Activated naive CD8-positive, alpha-beta T cell treated with anti-CD3 and anti-CD28 coated beads for 36 hours (primary cell): Measurements from ENCODE around the gene TRIM22. TPM values are rescaled to one million over a fixed set of nuclear protein-coding genes. Genes with fewer than 3 reads are reported as not detected.
"Not testable (repeated sequence)": the region's sequence is repeated elsewhere in the genome, so short reads cannot be mapped to it uniquely, and the experiment has no call there.

Source experiments
- DNase-seq: peaks from one replicate; pipeline ENCODE4 v3.0.0; 2021
- H3K27ac Mint-ChIP-seq: one replicate; pipeline ENCODE4 v1.8.0; 2022; ENCODE audit warnings: mild to moderate bottlenecking, moderate library complexity, mixed read lengths
- H3K27me3 Mint-ChIP-seq: one replicate; pipeline ENCODE4 v1.8.0; 2022; ENCODE audit warnings: mild to moderate bottlenecking, mixed read lengths
- H3K36me3 Mint-ChIP-seq: one replicate; pipeline ENCODE4 v1.8.0; 2021; ENCODE audit warnings: mild to moderate bottlenecking, mixed read lengths
- H3K4me1 Mint-ChIP-seq: one replicate; pipeline ENCODE4 v1.8.0; 2021; ENCODE audit warnings: mixed read lengths
- H3K4me3 Mint-ChIP-seq: one replicate; pipeline ENCODE4 v1.8.0; 2022; ENCODE audit warnings: mild to moderate bottlenecking, moderate library complexity, mixed read lengths
- H3K9me3 Mint-ChIP-seq: one replicate; pipeline ENCODE4 v1.8.0; 2022; ENCODE audit warnings: mixed read lengths
- total RNA-seq, 2 experiments: library from RNA; stranded (reverse); gene quantifications; one replicate each; pipeline ENCODE4 v1.2.3, GENCODE V29; 2021

The TRIM22 gene
- total RNA-seq, 2 experiments from 2014 or later = 141 to 143 TPM

GRCh38 chr11:5684036-5684645 lies 5.4 kb upstream of the TRIM22 start:
- H3K9me3 Mint-ChIP-seq = peaks cover 3% of the 10 kb centered on the region
- DNase-seq = no peak
- H3K36me3 Mint-ChIP-seq = peaks cover 16% of the 10 kb centered on the region
- H3K27ac Mint-ChIP-seq = peak overlapping the region; percentile 99
- peak overlapping the region; percentile 87 for H3K4me3 Mint-ChIP-seq
- no peaks in the 10 kb centered on the region for H3K27me3 Mint-ChIP-seq
- peaks cover 39% of the 10 kb centered on the region for H3K4me1 Mint-ChIP-seq

GRCh38 chr11:5684646-5685362 lies 4.8 kb upstream of the TRIM22 start, which contains the start of gene TRIM5:
TRIM5 (minus strand) TSS chr11:5685074; CDS start chr11:5680177, 4,897 bp downstream.
- H3K9me3 Mint-ChIP-seq = peaks cover 3% of the 10 kb centered on the region
- DNase-seq = peak; percentile 81
- peak within 1 kb of the TSS; percentile 87 for H3K4me3 Mint-ChIP-seq
- H3K27ac Mint-ChIP-seq = peak within 1 kb of the TSS; percentile 99
- no peaks in the 10 kb centered on the region for H3K27me3 Mint-ChIP-seq
- peaks cover 39% of the 10 kb centered on the region for H3K4me1 Mint-ChIP-seq
- peaks cover 13% of the 10 kb centered on the region for H3K36me3 Mint-ChIP-seq

GRCh38 chr11:5686426-5686825 lies 3.2 kb upstream of the TRIM22 start:
- H3K9me3 Mint-ChIP-seq = peaks cover 3% of the 10 kb centered on the region
- no peak for DNase-seq
- no peak overlapping the region for H3K4me3 Mint-ChIP-seq
- peaks cover 22% of the 10 kb centered on the region for H3K36me3 Mint-ChIP-seq
- H3K27ac Mint-ChIP-seq = no peak overlapping the region
- peaks cover 32% of the 10 kb centered on the region for H3K4me1 Mint-ChIP-seq
- no peaks in the 10 kb centered on the region for H3K27me3 Mint-ChIP-seq

GRCh38 chr11:5688482-5688881 lies 1.1 kb upstream of the TRIM22 start:
- peaks cover 1% of the 10 kb centered on the region for H3K9me3 Mint-ChIP-seq
- H3K4me1 Mint-ChIP-seq = peaks cover 36% of the 10 kb centered on the region
- H3K4me3 Mint-ChIP-seq = peak overlapping the region; percentile 10
- no peak for DNase-seq
- peaks cover 30% of the 10 kb centered on the region for H3K36me3 Mint-ChIP-seq
- H3K27ac Mint-ChIP-seq = peak overlapping the region; percentile 95
- H3K27me3 Mint-ChIP-seq = no peaks in the 10 kb centered on the region

- no peaks in the 10 kb centered on the region for H3K9me3 Mint-ChIP-seq
- H3K4me3 Mint-ChIP-seq = peak overlapping the region; percentile 89
- peaks cover 32% of the 10 kb centered on the region for H3K36me3 Mint-ChIP-seq
- DNase-seq = no peak
- peaks cover 40% of the 10 kb centered on the region for H3K4me1 Mint-ChIP-seq
- peak overlapping the region; percentile 95 for H3K27ac Mint-ChIP-seq
- no peaks in the 10 kb centered on the region for H3K27me3 Mint-ChIP-seq
Observed at GRCh38 chr11:5690216-5690615, 626 bp downstream of the TRIM22 start.

- peak overlapping the region; percentile 95 for H3K27ac Mint-ChIP-seq
- peaks cover 39% of the 10 kb centered on the region for H3K4me1 Mint-ChIP-seq
- peaks cover 34% of the 10 kb centered on the region for H3K36me3 Mint-ChIP-seq
- no peaks in the 10 kb centered on the region for H3K27me3 Mint-ChIP-seq
- no peak for DNase-seq
- H3K4me3 Mint-ChIP-seq = peak overlapping the region; percentile 89
- H3K9me3 Mint-ChIP-seq = no peaks in the 10 kb centered on the region
Observed at GRCh38 chr11:5690736-5691135, 1.1 kb downstream of the TRIM22 start.

- H3K36me3 Mint-ChIP-seq = peaks cover 40% of the 10 kb centered on the region
- peak overlapping the region; percentile 95 for H3K27ac Mint-ChIP-seq
- DNase-seq, H3K9me3 Mint-ChIP-seq, H3K27me3 Mint-ChIP-seq: not testable (repeated sequence)
- peak overlapping the region; percentile 89 for H3K4me3 Mint-ChIP-seq
- H3K4me1 Mint-ChIP-seq = peaks cover 42% of the 10 kb centered on the region
Observed at GRCh38 chr11:5691238-5691963, 1.8 kb downstream of the TRIM22 start.

GRCh38 chr11:5691964-5692361 lies 2.4 kb downstream of the TRIM22 start:
- Mint-ChIP-seq H3K4me3 (peak overlapping the region; percentile 89), H3K9me3 (no peaks in the 10 kb centered on the region), H3K27me3 (no peaks in the 10 kb centered on the region), H3K27ac (peak overlapping the region; percentile 95), H3K36me3 (peaks cover 45% of the 10 kb centered on the region), H3K4me1 (peaks cover 44% of the 10 kb centered on the region)
- no peak for DNase-seq

GRCh38 chr11:5694642-5695041 lies 5.1 kb downstream of the TRIM22 start:
- H3K27ac Mint-ChIP-seq = peak overlapping the region; percentile 72
- H3K9me3 Mint-ChIP-seq = no peaks in the 10 kb centered on the region
- H3K4me3 Mint-ChIP-seq = peak overlapping the region; percentile 35
- peaks cover 42% of the 10 kb centered on the region for H3K4me1 Mint-ChIP-seq
- peaks cover 64% of the 10 kb centered on the region for H3K36me3 Mint-ChIP-seq
- no peaks in the 10 kb centered on the region for H3K27me3 Mint-ChIP-seq
- DNase-seq = peak; percentile 26

- H3K27ac Mint-ChIP-seq = peak overlapping the region; percentile 70
- peaks cover 64% of the 10 kb centered on the region for H3K36me3 Mint-ChIP-seq
- no peaks in the 10 kb centered on the region for H3K27me3 Mint-ChIP-seq
- no peak overlapping the region for H3K4me3 Mint-ChIP-seq
- DNase-seq = no peak
- H3K4me1 Mint-ChIP-seq = peaks cover 47% of the 10 kb centered on the region
- no peaks in the 10 kb centered on the region for H3K9me3 Mint-ChIP-seq
Observed at GRCh38 chr11:5695580-5695979, 6.0 kb downstream of the TRIM22 start.

- DNase-seq = no peak
- Mint-ChIP-seq H3K9me3 (no peaks in the 10 kb centered on the region), H3K27ac (peak overlapping the region; percentile 36), H3K36me3 (peaks cover 66% of the 10 kb centered on the region), H3K27me3 (no peaks in the 10 kb centered on the region), H3K4me3 (no peak overlapping the region), H3K4me1 (peaks cover 52% of the 10 kb centered on the region)
Observed at GRCh38 chr11:5696210-5696609, 6.6 kb downstream of the TRIM22 start.

- Mint-ChIP-seq H3K4me1 (peaks cover 50% of the 10 kb centered on the region), H3K27me3 (no peaks in the 10 kb centered on the region), H3K36me3 (peaks cover 66% of the 10 kb centered on the region), H3K4me3 (no peak overlapping the region), H3K9me3 (no peaks in the 10 kb centered on the region), H3K27ac (peak overlapping the region; percentile 42)
- no peak for DNase-seq
Observed at GRCh38 chr11:5698281-5698680, 8.7 kb downstream of the TRIM22 start.

GRCh38 chr11:5700421-5701054 lies 10.9 kb downstream of the TRIM22 start:
- Mint-ChIP-seq H3K36me3 (peaks cover 72% of the 10 kb centered on the region), H3K4me3 (peak overlapping the region; percentile 14), H3K27ac (peak overlapping the region; percentile 52), H3K27me3 (no peaks in the 10 kb centered on the region), H3K9me3 (no peaks in the 10 kb centered on the region), H3K4me1 (peaks cover 51% of the 10 kb centered on the region)
- DNase-seq = no peak

- H3K36me3 Mint-ChIP-seq = peaks cover 71% of the 10 kb centered on the region
- no peaks in the 10 kb centered on the region for H3K9me3 Mint-ChIP-seq
- DNase-seq = no peak
- peaks cover 50% of the 10 kb centered on the region for H3K4me1 Mint-ChIP-seq
- H3K4me3 Mint-ChIP-seq = no peak overlapping the region
- no peaks in the 10 kb centered on the region for H3K27me3 Mint-ChIP-seq
- H3K27ac Mint-ChIP-seq = peak overlapping the region; percentile 52
Observed at GRCh38 chr11:5701055-5701577, 11.5 kb downstream of the TRIM22 start.
